OCI-LY7 (cell line): ENCODE results near the gene UQCR10.

Experiments used
- CTCF ChIP-seq: fragments of 200-600 bp; sonication (generic); conservative IDR thresholded peaks from 2 replicates; pipeline ENCODE4 v1.5.1; 2014; ENCODE audit warnings: mild to moderate bottlenecking, antibody characterized with exemption, low read length, moderate library complexity, mixed read lengths
- EZH2phosphoT487 ChIP-seq: fragments of 200-600 bp; sonication (generic); IDR thresholded peaks from 2 replicates; pipeline ENCODE4 v1.6.1; 2018; ENCODE audit warnings: low read depth, borderline replicate concordance, mild to moderate bottlenecking, mixed run types, antibody characterized with exemption, low read length, moderate library complexity, mixed read lengths

- TF ChIP-seq CTCF, result no peak
- no peak for TF ChIP-seq EZH2phosphoT487
Measured at GRCh38 chr22:29816980-29817379, 49.8 kb downstream of the UQCR10 start.
